ENCODE data around the gene TRAPPC12. TPM values are rescaled to one million over a fixed set of nuclear protein-coding genes. Genes with fewer than 3 reads are reported as not detected.

The TRAPPC12 gene
- total RNA-seq, 4 donors from 2014 or later: 90.2 to 248 (median 157) TPM

GRCh38 chr2:3485166-3485565, 105.7 kb downstream of the TRAPPC12 start:
- H3K4me1 ChIP-seq: peaks cover 18% of the 10 kb centered on the region
- TF ChIP-seq EP300 (IDR thresholded peaks at IDR 0.05) (no peak), POLR2A (IDR thresholded peaks at IDR 0.05) (no peak), CTCF (IDR thresholded peaks at IDR 0.05) (no peak), POLR2AphosphoS5 (IDR thresholded peaks at IDR 0.05) (no peak)
- H3K4me3 ChIP-seq: no peak overlapping the region
- H3K36me3 ChIP-seq: peaks cover 34% of the 10 kb centered on the region
- no peaks in the 10 kb centered on the region for H3K9me3 ChIP-seq
- DNase-seq (ENCODE audit: low spot score in 2 of 2): peak; percentile 50 to 71
- H3K27ac ChIP-seq: no peak overlapping the region
- WGBS: 92% methylated on average over 11 of the region's 11 CpGs
- no peaks in the 10 kb centered on the region for H3K27me3 ChIP-seq

- Histone ChIP-seq H3K27me3 (no peaks in the 10 kb centered on the region), H3K4me1 (peaks cover 18% of the 10 kb centered on the region), H3K36me3 (peaks cover 34% of the 10 kb centered on the region), H3K27ac (no peak overlapping the region), H3K4me3 (no peak overlapping the region), H3K9me3 (no peaks in the 10 kb centered on the region)
- DNase-seq (ENCODE audit: low spot score in 2 of 2): peak; percentile 57 to 74
- no peak for TF ChIP-seq POLR2A (IDR thresholded peaks at IDR 0.05)
- no peak for TF ChIP-seq EP300 (IDR thresholded peaks at IDR 0.05)
- TF ChIP-seq POLR2AphosphoS5 (IDR thresholded peaks at IDR 0.05): no peak
- TF ChIP-seq CTCF (IDR thresholded peaks at IDR 0.05): no peak
- WGBS: 96% methylated on average over 14 of the region's 29 CpGs
These were observed 106.8 kb downstream of the TRAPPC12 start for GRCh38 chr2:3486047-3487027.

- Histone ChIP-seq H3K27me3 (no peaks in the 10 kb centered on the region), H3K4me1 (peaks cover 18% of the 10 kb centered on the region), H3K9me3 (no peaks in the 10 kb centered on the region), H3K27ac (no peak overlapping the region), H3K36me3 (peaks cover 29% of the 10 kb centered on the region), H3K4me3 (no peak overlapping the region)
- DNase-seq (ENCODE audit: low spot score in 2 of 2): peak; percentile 16 to 56
- TF ChIP-seq POLR2AphosphoS5 (IDR thresholded peaks at IDR 0.05): no peak
- TF ChIP-seq POLR2A (IDR thresholded peaks at IDR 0.05): no peak
- no peak for TF ChIP-seq EP300 (IDR thresholded peaks at IDR 0.05)
- TF ChIP-seq CTCF (IDR thresholded peaks at IDR 0.05): no peak
- 69% methylated on average over 9 of the region's 9 CpGs for WGBS
These were observed 107.5 kb downstream of the TRAPPC12 start for GRCh38 chr2:3487028-3487425.

- TF ChIP-seq POLR2A (IDR thresholded peaks at IDR 0.05) (no peak), POLR2AphosphoS5 (IDR thresholded peaks at IDR 0.05) (no peak), CTCF (IDR thresholded peaks at IDR 0.05) (no peak), EP300 (IDR thresholded peaks at IDR 0.05) (no peak)
- DNase-seq (ENCODE audit: low spot score in 2 of 2): peak in 1 of 2 donors; percentile 20
- H3K4me1 ChIP-seq: peaks cover 18% of the 10 kb centered on the region
These were observed 107.9 kb downstream of the TRAPPC12 start for GRCh38 chr2:3487432-3487831.

GRCh38 chr2:3488061-3488531, 108.6 kb downstream of the TRAPPC12 start:
- DNase-seq (ENCODE audit: low spot score in 2 of 2): peak; percentile 46 to 73

More at GRCh38 chr2:3487432-3487831, 107.9 kb downstream of the TRAPPC12 start:
- Histone ChIP-seq H3K27me3 (no peaks in the 10 kb centered on the region), H3K4me3 (no peak overlapping the region), H3K36me3 (peaks cover 25% of the 10 kb centered on the region), H3K9me3 (no peaks in the 10 kb centered on the region), H3K27ac (no peak overlapping the region)
- 69% methylated on average over 6 of the region's 10 CpGs for WGBS

More at GRCh38 chr2:3488061-3488531, 108.6 kb downstream of the TRAPPC12 start:
- H3K27ac ChIP-seq: no peak overlapping the region
- H3K27me3 ChIP-seq: no peaks in the 10 kb centered on the region
- H3K36me3 ChIP-seq: peaks cover 20% of the 10 kb centered on the region
- no peaks in the 10 kb centered on the region for H3K9me3 ChIP-seq
- no peak for TF ChIP-seq CTCF (IDR thresholded peaks at IDR 0.05)
- TF ChIP-seq POLR2AphosphoS5 (IDR thresholded peaks at IDR 0.05): no peak
- no peak for TF ChIP-seq EP300 (IDR thresholded peaks at IDR 0.05)
- TF ChIP-seq POLR2A (IDR thresholded peaks at IDR 0.05): no peak
- peaks cover 18% of the 10 kb centered on the region for H3K4me1 ChIP-seq
- 78% methylated on average over 5 of the region's 6 CpGs for WGBS
- no peak overlapping the region for H3K4me3 ChIP-seq
